PFSK-1 (cell line): ENCODE results near the gene SLC15A4.

ENCODE experiments used
- FOXP2 ChIP-seq: optimal IDR thresholded peaks from 2 replicates; pipeline ENCODE3; 2011; ENCODE audit warnings: borderline replicate concordance, control low read depth, inconsistent platforms; ENCODE audit not compliant: insufficient read depth; ENCODE audit errors: extremely low read length, extremely low read depth
- POLR2AphosphoS5 ChIP-seq: IDR thresholded peaks from 2 replicates; pipeline ENCODE4 v1.6.1; 2012; ENCODE audit warnings: low read depth, mild to moderate bottlenecking, control low read depth, low read length, moderate library complexity
- REST ChIP-seq, 2 experiments: IDR thresholded peaks; 2 replicates each; pipeline versions ENCODE4 v1.6.1 to v1.8.0; 2011 to 2012; ENCODE audit warnings: low read depth in 2 of 2, low read length in 2 of 2, control low read depth in 1 of 2, inconsistent platforms in 1 of 2, mild to moderate bottlenecking in 1 of 2, moderate library complexity in 1 of 2; ENCODE audit not compliant: insufficient read depth in 1 of 2
- SIN3A ChIP-seq: IDR thresholded peaks from 2 replicates; pipeline ENCODE4 v1.6.1; 2012; ENCODE audit warnings: mild to moderate bottlenecking, low read length, moderate library complexity, borderline replicate concordance; ENCODE audit not compliant: insufficient read depth
- TAF1 ChIP-seq: IDR thresholded peaks from 2 replicates; pipeline ENCODE4 v1.6.1; 2012; ENCODE audit warnings: low read length, control low read depth, borderline replicate concordance; ENCODE audit not compliant: insufficient read depth

The SLC15A4 gene

GRCh38 chr12:128745772-128746689 is 77.7 kb downstream of the SLC15A4 start:
- TF ChIP-seq REST (IDR thresholded peaks at IDR 0.05; ENCODE audit: insufficient read depth in 1 of 2, low read depth in 2 of 2, low read length in 2 of 2) = no peak
- TF ChIP-seq TAF1 = no peak
- TF ChIP-seq FOXP2 = no peak
- no peak for TF ChIP-seq POLR2AphosphoS5
- TF ChIP-seq SIN3A = no peak

GRCh38 chr12:128743916-128744315 is 79.8 kb downstream of the SLC15A4 start:
- TF ChIP-seq SIN3A (no peak), FOXP2 (no peak), TAF1 (no peak)
